Activated naive CD8-positive, alpha-beta T cell treated with anti-CD3 and anti-CD28 coated beads, Interleukin-2, amount 50 U/mL, for 16 hours (primary cell): ENCODE data around the gene UNC5B.
"Not testable (repeated sequence)": the region's sequence is repeated elsewhere in the genome, so short reads cannot be mapped to it uniquely, and the experiment has no call there.

Experiments
- DNase-seq: peaks from one replicate; pipeline ENCODE4 v3.0.0-alpha.2; 2020; ENCODE audit warnings: low read depth, low spot score

UNC5B gene

GRCh38 chr10:71267508-71268240 lies 55.3 kb downstream of the UNC5B start:
- no peak for DNase-seq

GRCh38 chr10:71268247-71268691 lies 55.9 kb downstream of the UNC5B start:
- no peak for DNase-seq

- DNase-seq = no peak
These were observed 56.4 kb downstream of the UNC5B start for GRCh38 chr10:71268758-71269157.

GRCh38 chr10:71269301-71270288 lies 57.2 kb downstream of the UNC5B start:
- DNase-seq = no peak

- no peak for DNase-seq
These were observed 58.2 kb downstream of the UNC5B start for GRCh38 chr10:71270301-71271220.

GRCh38 chr10:71271662-71272055 lies 59.3 kb downstream of the UNC5B start:
- no peak for DNase-seq

GRCh38 chr10:71272056-71272771 lies 59.8 kb downstream of the UNC5B start:
- no peak for DNase-seq

- DNase-seq = not testable (repeated sequence)
These were observed 60.6 kb downstream of the UNC5B start for GRCh38 chr10:71272974-71273373.

- no peak for DNase-seq
These were observed 61.1 kb downstream of the UNC5B start for GRCh38 chr10:71273506-71273905.

- no peak for DNase-seq
These were observed 62.8 kb downstream of the UNC5B start for GRCh38 chr10:71274901-71275796.

- DNase-seq = no peak
These were observed 64.5 kb downstream of the UNC5B start for GRCh38 chr10:71276873-71277272.

- no peak for DNase-seq
These were observed 65.7 kb downstream of the UNC5B start for GRCh38 chr10:71277914-71278665.

GRCh38 chr10:71278691-71279588 lies 66.6 kb downstream of the UNC5B start:
- DNase-seq = no peak

- no peak for DNase-seq
These were observed 67.3 kb downstream of the UNC5B start for GRCh38 chr10:71279590-71280170.

- DNase-seq = no peak
These were observed 67.8 kb downstream of the UNC5B start for GRCh38 chr10:71280216-71280615.

- no peak for DNase-seq
These were observed 68.5 kb downstream of the UNC5B start for GRCh38 chr10:71280825-71281224.

- DNase-seq = no peak
These were observed 69.4 kb downstream of the UNC5B start for GRCh38 chr10:71281646-71282322.
